Loucy (cell line): ENCODE data around the gene JAZF1.

ENCODE experiments used
- H2AFZ ChIP-seq: fragments of 200-600 bp; sonication (generic); 2 replicates; pipeline ENCODE4 v1.6.0; 2016; ENCODE audit warnings: antibody characterized with exemption, mild to moderate bottlenecking, low read length, moderate library complexity
- H3F3A ChIP-seq: fragments of 200-600 bp; 2 replicates; pipeline ENCODE4 v1.6.0; 2016; ENCODE audit warnings: antibody characterized with exemption, low read depth, mild to moderate bottlenecking
- H3K27me3 ChIP-seq: fragments of 200-600 bp; sonication (generic); 2 replicates; pipeline ENCODE4 v1.6.1; 2014; ENCODE audit warnings: low read length, mild to moderate bottlenecking; ENCODE audit not compliant: insufficient read depth, poor library complexity, severe bottlenecking
- H3K36me3 ChIP-seq: fragments of 200-600 bp; sonication (generic); 2 replicates; pipeline ENCODE4 v1.6.1; 2016; ENCODE audit warnings: low read length; ENCODE audit not compliant: insufficient read depth
- H3K4me1 ChIP-seq: fragments of 200-600 bp; sonication (generic); 2 replicates; pipeline ENCODE4 v1.5.1; 2014; ENCODE audit warnings: low read length, mild to moderate bottlenecking; ENCODE audit not compliant: insufficient read depth, poor library complexity, severe bottlenecking
- H3K4me2 ChIP-seq: fragments of 200-600 bp; sonication (generic); 2 replicates; pipeline ENCODE4 v1.6.0; 2014; ENCODE audit warnings: antibody characterized with exemption, low read length, low read depth, mild to moderate bottlenecking; ENCODE audit not compliant: poor library complexity, severe bottlenecking
- H3K4me3 ChIP-seq: fragments of 200-600 bp; sonication (generic); 2 replicates; pipeline ENCODE4 v1.5.1; 2014; ENCODE audit warnings: low read length, mild to moderate bottlenecking, mixed read lengths; ENCODE audit not compliant: poor library complexity, severe bottlenecking
- H3K79me2 ChIP-seq: fragments of 200-600 bp; sonication (generic); 2 replicates; pipeline ENCODE4 v1.6.1; 2014; ENCODE audit warnings: low read length; ENCODE audit not compliant: insufficient read depth
- H3K9ac ChIP-seq: fragments of 200-600 bp; sonication (generic); 2 replicates; pipeline ENCODE4 v1.6.0; 2014; ENCODE audit warnings: mild to moderate bottlenecking, low read depth, low read length, moderate library complexity; ENCODE audit not compliant: poor library complexity, severe bottlenecking
- H3K9me2 ChIP-seq: fragments of 200-600 bp; sonication (generic); replicated peaks from 2 replicates; pipeline ENCODE4 v1.6.1; 2016; ENCODE audit warnings: low read depth, low read length, mixed read lengths
- H3K9me3 ChIP-seq: fragments of 200-600 bp; sonication (generic); 2 replicates; pipeline ENCODE4 v1.6.1; 2014; ENCODE audit warnings: mild to moderate bottlenecking, antibody characterized with exemption, low read length, low read depth; ENCODE audit not compliant: insufficient read depth
- H4K20me1 ChIP-seq: fragments of 200-600 bp; sonication (generic); 2 replicates; pipeline ENCODE4 v1.6.0; 2014; ENCODE audit warnings: antibody characterized with exemption, low read length, mild to moderate bottlenecking; ENCODE audit not compliant: insufficient read depth, poor library complexity, severe bottlenecking
- EZH2phosphoT487 ChIP-seq: fragments of 200-600 bp; IDR thresholded peaks from 2 replicates; pipeline ENCODE4 v1.6.1; 2018; ENCODE audit warnings: antibody characterized with exemption, mild to moderate bottlenecking, moderate library complexity, borderline replicate concordance
- TF ChIP-seq, protein P1 (sequence below): fragments of 200-600 bp; sonication (generic); conservative IDR thresholded peaks from 2 replicates; pipeline ENCODE4 v1.5.1; 2014; ENCODE audit warnings: mild to moderate bottlenecking, antibody characterized with exemption, low read length

JAZF1 gene

DNA sequence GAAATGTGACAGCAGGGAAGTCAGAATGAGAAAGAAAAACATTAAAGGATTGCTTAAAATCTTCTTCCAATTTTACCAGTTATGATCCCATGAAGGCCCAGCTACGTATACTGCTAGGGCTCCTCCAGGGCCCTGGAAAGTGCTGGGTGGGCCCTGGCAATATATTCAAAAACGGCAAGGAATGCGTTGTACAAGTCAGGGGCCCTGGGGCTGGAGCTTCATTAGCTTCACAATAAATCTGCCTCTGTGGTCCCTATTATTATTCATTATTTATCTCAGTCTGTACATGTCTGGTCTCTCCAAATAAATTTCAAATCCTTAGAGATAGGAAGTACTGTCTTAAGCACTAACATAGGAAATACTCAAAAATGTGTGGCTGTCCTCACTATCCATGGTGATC lies 7.6 kb downstream of the JAZF1 start:
- Histone ChIP-seq H3K27me3 (no peaks in the 10 kb centered on the region), H3K36me3 (no peaks in the 10 kb centered on the region), H3F3A (peaks cover 7% of the 10 kb centered on the region; the same call in 1 of the 2 replicates), H4K20me1 (no peaks in the 10 kb centered on the region), H3K9ac (no peak overlapping the region), H3K4me1 (peaks cover 12% of the 10 kb centered on the region), H3K9me3 (no peaks in the 10 kb centered on the region), H3K4me2 (no peak overlapping the region), H3K79me2 (peaks cover 29% of the 10 kb centered on the region; the same call in 1 of the 2 replicates), H2AFZ (no peak overlapping the region), H3K9me2 (no peaks in the 10 kb centered on the region), H3K4me3 (no peak overlapping the region)
- TF ChIP-seq, protein P1, sequence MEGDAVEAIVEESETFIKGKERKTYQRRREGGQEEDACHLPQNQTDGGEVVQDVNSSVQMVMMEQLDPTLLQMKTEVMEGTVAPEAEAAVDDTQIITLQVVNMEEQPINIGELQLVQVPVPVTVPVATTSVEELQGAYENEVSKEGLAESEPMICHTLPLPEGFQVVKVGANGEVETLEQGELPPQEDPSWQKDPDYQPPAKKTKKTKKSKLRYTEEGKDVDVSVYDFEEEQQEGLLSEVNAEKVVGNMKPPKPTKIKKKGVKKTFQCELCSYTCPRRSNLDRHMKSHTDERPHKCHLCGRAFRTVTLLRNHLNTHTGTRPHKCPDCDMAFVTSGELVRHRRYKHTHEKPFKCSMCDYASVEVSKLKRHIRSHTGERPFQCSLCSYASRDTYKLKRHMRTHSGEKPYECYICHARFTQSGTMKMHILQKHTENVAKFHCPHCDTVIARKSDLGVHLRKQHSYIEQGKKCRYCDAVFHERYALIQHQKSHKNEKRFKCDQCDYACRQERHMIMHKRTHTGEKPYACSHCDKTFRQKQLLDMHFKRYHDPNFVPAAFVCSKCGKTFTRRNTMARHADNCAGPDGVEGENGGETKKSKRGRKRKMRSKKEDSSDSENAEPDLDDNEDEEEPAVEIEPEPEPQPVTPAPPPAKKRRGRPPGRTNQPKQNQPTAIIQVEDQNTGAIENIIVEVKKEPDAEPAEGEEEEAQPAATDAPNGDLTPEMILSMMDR: no peak

DNA sequence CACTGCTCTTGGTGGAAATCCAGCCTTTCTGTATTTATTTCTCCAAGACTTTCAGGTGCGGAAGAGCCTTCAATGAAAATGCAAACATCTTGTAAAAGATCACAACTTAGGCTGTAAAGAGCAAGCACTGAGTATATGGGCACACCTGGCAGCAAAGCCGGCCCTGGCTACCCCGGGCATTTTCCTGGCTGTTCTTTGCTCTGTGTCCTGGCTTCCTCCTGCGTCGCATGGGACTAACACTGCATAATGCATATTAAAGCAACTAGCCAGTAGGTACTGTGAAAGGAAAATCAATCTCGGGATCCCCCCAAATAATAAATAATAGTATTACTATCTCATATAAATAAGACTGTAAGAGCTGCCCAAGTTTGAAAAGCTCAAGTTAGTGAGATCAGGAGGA lies 9.9 kb downstream of the JAZF1 start:
- no peak overlapping the region for H3K4me2 ChIP-seq
- peaks cover under 1% of the 10 kb centered on the region for H3K4me1 ChIP-seq
- H3K9ac ChIP-seq: no peak overlapping the region
- TF ChIP-seq, protein P1: no peak
- TF ChIP-seq EZH2phosphoT487: no peak
- no peaks in the 10 kb centered on the region for H3K36me3 ChIP-seq
- no peaks in the 10 kb centered on the region for H3K9me2 ChIP-seq
- H4K20me1 ChIP-seq: no peaks in the 10 kb centered on the region
- peaks cover 19% of the 10 kb centered on the region; the same call in 1 of the 2 replicates for H3K79me2 ChIP-seq
- no peak overlapping the region for H3K4me3 ChIP-seq
- no peaks in the 10 kb centered on the region for H3F3A ChIP-seq
- H2AFZ ChIP-seq: no peak overlapping the region
- no peaks in the 10 kb centered on the region for H3K27me3 ChIP-seq
- no peaks in the 10 kb centered on the region for H3K9me3 ChIP-seq

DNA sequence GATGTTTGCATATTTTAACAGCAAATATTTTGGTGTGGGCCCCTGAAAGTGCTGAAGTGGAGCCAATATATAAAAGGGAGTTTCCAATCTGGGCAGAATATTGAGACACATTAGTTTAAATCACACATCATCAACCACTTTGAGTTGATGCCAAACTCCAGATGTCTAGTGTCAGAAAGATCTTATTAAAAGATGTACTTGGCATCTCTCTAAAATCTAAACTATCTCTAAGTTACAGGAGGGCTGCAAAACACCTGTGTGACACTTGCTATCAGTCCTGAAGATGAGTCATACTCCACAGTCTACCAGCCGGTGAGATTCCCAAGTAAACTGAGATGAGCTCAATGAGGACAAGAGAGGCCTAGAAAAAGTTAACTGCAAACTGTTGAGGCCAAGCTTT lies 11.4 kb downstream of the JAZF1 start:
- no peaks in the 10 kb centered on the region for H3K36me3 ChIP-seq
- H4K20me1 ChIP-seq: no peaks in the 10 kb centered on the region
- no peaks in the 10 kb centered on the region for H3F3A ChIP-seq
- H3K79me2 ChIP-seq: peaks cover 11% of the 10 kb centered on the region; the same call in 1 of the 2 replicates
- no peak for TF ChIP-seq EZH2phosphoT487
- TF ChIP-seq, protein P1: no peak
- H3K9me3 ChIP-seq: no peaks in the 10 kb centered on the region
- H3K4me2 ChIP-seq: no peak overlapping the region
- peaks cover 7% of the 10 kb centered on the region for H3K4me1 ChIP-seq
- no peaks in the 10 kb centered on the region for H3K9me2 ChIP-seq
- no peak overlapping the region for H3K9ac ChIP-seq
- no peak overlapping the region for H3K4me3 ChIP-seq
- no peak overlapping the region for H2AFZ ChIP-seq
- H3K27me3 ChIP-seq: no peaks in the 10 kb centered on the region
